ENCODE data around the gene TFB2M.

DNA sequence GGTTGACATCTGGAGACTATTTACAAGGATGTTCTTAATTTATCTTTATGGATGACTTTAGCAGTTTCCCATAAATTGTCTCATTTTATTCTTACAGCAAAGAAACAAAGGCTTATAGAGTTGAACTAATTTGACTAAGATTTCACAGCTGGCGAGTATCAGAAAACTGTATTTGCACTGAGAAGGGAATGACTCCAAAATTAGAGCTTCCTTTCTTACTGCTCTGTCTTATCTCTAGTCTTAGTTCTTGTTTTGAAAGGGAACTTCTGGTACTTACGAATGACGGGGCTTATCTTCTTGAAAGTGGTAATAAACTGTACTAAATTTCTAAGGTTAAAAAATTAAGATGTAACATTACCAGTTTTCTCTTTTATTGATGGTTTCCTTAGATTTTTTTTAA is 13.8 kb upstream of the TFB2M start:
- TF ChIP-seq, protein P1, sequence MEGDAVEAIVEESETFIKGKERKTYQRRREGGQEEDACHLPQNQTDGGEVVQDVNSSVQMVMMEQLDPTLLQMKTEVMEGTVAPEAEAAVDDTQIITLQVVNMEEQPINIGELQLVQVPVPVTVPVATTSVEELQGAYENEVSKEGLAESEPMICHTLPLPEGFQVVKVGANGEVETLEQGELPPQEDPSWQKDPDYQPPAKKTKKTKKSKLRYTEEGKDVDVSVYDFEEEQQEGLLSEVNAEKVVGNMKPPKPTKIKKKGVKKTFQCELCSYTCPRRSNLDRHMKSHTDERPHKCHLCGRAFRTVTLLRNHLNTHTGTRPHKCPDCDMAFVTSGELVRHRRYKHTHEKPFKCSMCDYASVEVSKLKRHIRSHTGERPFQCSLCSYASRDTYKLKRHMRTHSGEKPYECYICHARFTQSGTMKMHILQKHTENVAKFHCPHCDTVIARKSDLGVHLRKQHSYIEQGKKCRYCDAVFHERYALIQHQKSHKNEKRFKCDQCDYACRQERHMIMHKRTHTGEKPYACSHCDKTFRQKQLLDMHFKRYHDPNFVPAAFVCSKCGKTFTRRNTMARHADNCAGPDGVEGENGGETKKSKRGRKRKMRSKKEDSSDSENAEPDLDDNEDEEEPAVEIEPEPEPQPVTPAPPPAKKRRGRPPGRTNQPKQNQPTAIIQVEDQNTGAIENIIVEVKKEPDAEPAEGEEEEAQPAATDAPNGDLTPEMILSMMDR (IDR thresholded peaks at IDR 0.05), result no peak
- no peak for TF ChIP-seq POLR2AphosphoS5 (IDR thresholded peaks at IDR 0.05; ENCODE audit: insufficient read depth in 1 of 2, low read depth in 1 of 2)
